ENCODE measurements around the gene TMEM131L.
"Not testable (repeated sequence)": the region's sequence is repeated elsewhere in the genome, so short reads cannot be mapped to it uniquely, and the experiment has no call there.

TMEM131L gene

GRCh38 chr4:153573221-153573620 is 107.1 kb downstream of the TMEM131L start:
- no peak for DNase-seq (ENCODE audit: low read depth)

- peak; percentile 29 for DNase-seq (ENCODE audit: low read depth)
These were observed 108.0 kb downstream of the TMEM131L start for GRCh38 chr4:153573881-153574802.

- no peak for DNase-seq (ENCODE audit: low read depth)
These were observed 110.2 kb downstream of the TMEM131L start for GRCh38 chr4:153576443-153576774.

GRCh38 chr4:153577053-153577452 is 110.9 kb downstream of the TMEM131L start:
- DNase-seq (ENCODE audit: low read depth): no peak

- no peak for DNase-seq (ENCODE audit: low read depth)
These were observed 113.2 kb downstream of the TMEM131L start for GRCh38 chr4:153579410-153579809.

GRCh38 chr4:153579872-153580271 is 113.7 kb downstream of the TMEM131L start:
- no peak for DNase-seq (ENCODE audit: low read depth)

- DNase-seq (ENCODE audit: low read depth): no peak
These were observed 117.0 kb downstream of the TMEM131L start for GRCh38 chr4:153582954-153583702.

- no peak for DNase-seq (ENCODE audit: low read depth)
These were observed 118.9 kb downstream of the TMEM131L start for GRCh38 chr4:153585026-153585425.

- no peak for DNase-seq (ENCODE audit: low read depth)
These were observed 123.8 kb downstream of the TMEM131L start for GRCh38 chr4:153589703-153590595.

GRCh38 chr4:153591441-153591840 is 125.3 kb downstream of the TMEM131L start:
- DNase-seq (ENCODE audit: low read depth): no peak

- no peak for DNase-seq (ENCODE audit: low read depth)
These were observed 125.9 kb downstream of the TMEM131L start for GRCh38 chr4:153592064-153592463.

GRCh38 chr4:153593161-153593560 is 127.0 kb downstream of the TMEM131L start:
- no peak for DNase-seq (ENCODE audit: low read depth)

GRCh38 chr4:153594210-153594609 is 128.1 kb downstream of the TMEM131L start:
- no peak for DNase-seq (ENCODE audit: low read depth)

- no peak for DNase-seq (ENCODE audit: low read depth)
These were observed 129.9 kb downstream of the TMEM131L start for GRCh38 chr4:153595894-153596601.

- DNase-seq (ENCODE audit: low read depth): no peak
These were observed 136.6 kb downstream of the TMEM131L start for GRCh38 chr4:153602758-153603157.

GRCh38 chr4:153603258-153603657 is 137.1 kb downstream of the TMEM131L start:
- no peak for DNase-seq (ENCODE audit: low read depth)

GRCh38 chr4:153603835-153604234 is 137.7 kb downstream of the TMEM131L start:
- no peak for DNase-seq (ENCODE audit: low read depth)

- not testable (repeated sequence) for DNase-seq (ENCODE audit: low read depth)
These were observed 142.9 kb downstream of the TMEM131L start for GRCh38 chr4:153609070-153609469.

GRCh38 chr4:153610623-153611376 is 144.6 kb downstream of the TMEM131L start:
- no peak for DNase-seq (ENCODE audit: low read depth)

GRCh38 chr4:153611679-153612078 is 145.5 kb downstream of the TMEM131L start:
- no peak for DNase-seq (ENCODE audit: low read depth)

GRCh38 chr4:153612878-153613277 is 146.7 kb downstream of the TMEM131L start:
- no peak for DNase-seq (ENCODE audit: low read depth)
